Fibroblast of skin of left quadriceps (primary cell): ENCODE data around the gene RNFT2.
"Not testable (repeated sequence)": the region's sequence is repeated elsewhere in the genome, so short reads cannot be mapped to it uniquely, and the experiment has no call there.

Experiments used
- DNase-seq, 2 experiments: peaks; one replicate each; pipeline ENCODE4 v3.0.0-alpha.2; 2013; ENCODE audit warnings: low read depth in 2 of 2

The RNFT2 gene

GRCh38 chr12:116794725-116795124 lies 56.6 kb downstream of the RNFT2 start:
- DNase-seq = no peak

GRCh38 chr12:116797885-116798284 lies 59.8 kb downstream of the RNFT2 start:
- no peak for DNase-seq

- DNase-seq = no peak
These were observed 60.6 kb downstream of the RNFT2 start for GRCh38 chr12:116798719-116799118.

- no peak for DNase-seq
These were observed 61.8 kb downstream of the RNFT2 start for GRCh38 chr12:116799955-116800354.

- DNase-seq = no peak
These were observed 62.8 kb downstream of the RNFT2 start for GRCh38 chr12:116800918-116801317.

- no peak for DNase-seq
These were observed 63.9 kb downstream of the RNFT2 start for GRCh38 chr12:116802018-116802417.

GRCh38 chr12:116803013-116803736 lies 65.1 kb downstream of the RNFT2 start:
- DNase-seq = no peak

GRCh38 chr12:116804051-116804450 lies 65.9 kb downstream of the RNFT2 start:
- no peak for DNase-seq

- DNase-seq = no peak
These were observed 68.8 kb downstream of the RNFT2 start for GRCh38 chr12:116806845-116807440.

- no peak for DNase-seq
These were observed 69.4 kb downstream of the RNFT2 start for GRCh38 chr12:116807546-116807945.

GRCh38 chr12:116808113-116809105 lies 70.3 kb downstream of the RNFT2 start:
- no peak for DNase-seq

GRCh38 chr12:116812238-116812637 lies 74.1 kb downstream of the RNFT2 start:
- DNase-seq = no peak

GRCh38 chr12:116813271-116814041 lies 75.3 kb downstream of the RNFT2 start:
- DNase-seq = no peak

GRCh38 chr12:116814766-116815165 lies 76.7 kb downstream of the RNFT2 start:
- not testable (repeated sequence) for DNase-seq

- DNase-seq = no peak
These were observed 80.3 kb downstream of the RNFT2 start for GRCh38 chr12:116818341-116818856.

GRCh38 chr12:116818948-116819832 lies 81.1 kb downstream of the RNFT2 start:
- peak; percentile 81 to 85 for DNase-seq

GRCh38 chr12:116820064-116820656 lies 82.0 kb downstream of the RNFT2 start:
- DNase-seq = no peak

- no peak for DNase-seq
These were observed 83.2 kb downstream of the RNFT2 start for GRCh38 chr12:116821291-116821690.

- no peak for DNase-seq
These were observed 89.3 kb downstream of the RNFT2 start for GRCh38 chr12:116827432-116827831.

GRCh38 chr12:116832353-116832752 lies 94.2 kb downstream of the RNFT2 start:
- no peak for DNase-seq
